Stimulated activated CD4-positive, alpha-beta T cell treated with anti-CD3 and anti-CD28 coated beads, TNF-alpha, amount 100 ng/mL, for 1 hour (primary cell): ENCODE measurements around the gene RAB44.

ENCODE experiments used
- DNase-seq, 3 donors: peaks; one replicate each; pipeline ENCODE4 v3.0.0-alpha.2; 2020; ENCODE audit warnings: low read depth in 3 of 3, low spot score in 1 of 3

The RAB44 gene

GRCh38 chr6:36669002-36669401 lies 28.6 kb upstream of the RAB44 start:
- DNase-seq, result no peak

GRCh38 chr6:36670271-36670670 lies 27.4 kb upstream of the RAB44 start:
- no peak for DNase-seq

GRCh38 chr6:36671687-36672375 lies 25.8 kb upstream of the RAB44 start:
- DNase-seq, result no peak

- no peak for DNase-seq
Observed at GRCh38 chr6:36673882-36674281, 23.7 kb upstream of the RAB44 start.

GRCh38 chr6:36674942-36675341 lies 22.7 kb upstream of the RAB44 start:
- DNase-seq, result no peak

GRCh38 chr6:36676141-36677058 lies 21.2 kb upstream of the RAB44 start:
- no peak for DNase-seq

- no peak for DNase-seq
Observed at GRCh38 chr6:36677059-36677749, 20.4 kb upstream of the RAB44 start.

GRCh38 chr6:36677753-36678487 lies 19.7 kb upstream of the RAB44 start:
- no peak for DNase-seq

GRCh38 chr6:36678488-36679042 lies 19.1 kb upstream of the RAB44 start, which contains the start of gene CDKN1A:
CDKN1A (plus strand) TSS chr6:36678714; CDS start chr6:36684102, 5,388 bp downstream.
- DNase-seq, result peak; percentile 45 to 63 (median 48)

- DNase-seq, result no peak
Observed at GRCh38 chr6:36679043-36679833, 18.4 kb upstream of the RAB44 start.

GRCh38 chr6:36682328-36683144 lies 15.1 kb upstream of the RAB44 start:
- peak; percentile 41 to 67 (median 50) for DNase-seq

- no peak for DNase-seq
Observed at GRCh38 chr6:36683145-36683655, 14.4 kb upstream of the RAB44 start.

- no peak for DNase-seq
Observed at GRCh38 chr6:36683656-36684446, 13.8 kb upstream of the RAB44 start.

- no peak for DNase-seq
Observed at GRCh38 chr6:36684447-36684812, 13.2 kb upstream of the RAB44 start.

GRCh38 chr6:36685166-36685924 lies 12.3 kb upstream of the RAB44 start:
- no peak for DNase-seq

GRCh38 chr6:36685926-36686667 lies 11.5 kb upstream of the RAB44 start:
- no peak for DNase-seq
